Right lobe of liver (tissue), 6 donors: ENCODE data around the gene HSPBP1. TPM values are rescaled to one million over a fixed set of nuclear protein-coding genes. Genes with fewer than 3 reads are reported as not detected.

Experiments
- ATAC-seq, 4 donors: fragments of 200-7000 bp; cut with Tn5 transposase; one replicate each; pipeline ENCODE4 v1.9.1; 2020; ENCODE audit warnings: mild to moderate bottlenecking in 4 of 4, moderate library complexity in 4 of 4
- DNase-seq, 3 donors: peaks; one replicate each; pipeline ENCODE4 v3.0.0-alpha.2; 2020
- H3K27ac ChIP-seq, 3 donors: fragments of 200-600 bp; one replicate each; pipeline ENCODE4 v1.8.0; 2022
- H3K27me3 ChIP-seq, 2 donors: fragments of 200-600 bp; one replicate each; pipeline ENCODE4 v1.8.0; 2022
- H3K36me3 ChIP-seq, 4 donors: fragments of 200-600 bp; sonication (generic) in 1 of 4; one replicate each; pipeline versions ENCODE4 v1.5.1 to v1.8.0; 2017 to 2022; ENCODE audit warnings: control low read depth in 1 of 4
- H3K4me1 ChIP-seq, 4 donors: fragments of 200-600 bp; sonication (generic) in 1 of 4; one replicate each; pipeline versions ENCODE4 v1.5.1 to v1.8.0; 2017 to 2022; ENCODE audit warnings: control low read depth in 1 of 4
- H3K4me3 ChIP-seq, 3 donors: fragments of 200-600 bp; one replicate each; pipeline ENCODE4 v1.8.0; 2022
- H3K9me3 ChIP-seq, 4 donors: fragments of 200-600 bp; sonication (generic) in 1 of 4; one replicate each; pipeline versions ENCODE4 v1.5.1 to v1.8.0; 2017 to 2022; ENCODE audit warnings: control low read depth in 1 of 4
- POLR2A ChIP-seq: fragments of 450-650 bp; IDR thresholded peaks from one replicate; pipeline ENCODE4 v1.6.1; 2017; ENCODE audit warnings: antibody characterized with exemption, mild to moderate bottlenecking
- WGBS: methylation state at CpG from one replicate; pipeline ENCODE4 v1.1.6; 2018; ENCODE audit warnings: low coverage, low lambda C conversion rate; ENCODE audit not compliant: insufficient coverage; ENCODE audit errors: missing lambda C conversion rate; 5-methylcytosine and 5-hydroxymethylcytosine counted together
- intact Hi-C, 2 donors: fragments of 100-400 bp; cut with DNase I; formaldehyde crosslinking; loops; one replicate each; pipeline versions ENCODE4 v1.11.2 to v1.14.1; 2022
- total RNA-seq, 6 experiments: library from RNA; depleted of rRNA in 2 of 6; stranded (reverse); fragments of >200 nt in 2 of 6; fragmentation: NEBNext Ultra II Directional in 3 of 6; extraction: Animal tissue kit (Norgen Biotek cat#: 25700) in 3 of 6; gene quantifications; one replicate each; pipeline versions ENCODE4 v1.1.0 to v1.2.4, GENCODE V29; 2016 to 2023
- TF ChIP-seq, protein P1 (sequence below), 4 donors: fragments of 200-600 bp in 3 of 4; fragments of 450-650 bp in 1 of 4; IDR thresholded peaks; one replicate each; pipeline versions ENCODE4 v1.5.1 to v1.8.0; 2016 to 2022; ENCODE audit warnings: antibody characterized with exemption in 4 of 4, mild to moderate bottlenecking in 2 of 4
- donor health status: DM: no; HTN: yes; CAD: no.
- donor health status: DM: no; HTN: no; CAD: no.
- donor health status: DM: no; HTN: no; CAD: no.
- donor health status: DM: no; HTN: yes; CAD: no.
- donor health status: DM: no; HTN: yes; CAD: no.

The HSPBP1 gene
- total RNA-seq, 6 experiments from 2014 or later, result 11.3 to 28.3 (median 15.6) TPM

DNA sequence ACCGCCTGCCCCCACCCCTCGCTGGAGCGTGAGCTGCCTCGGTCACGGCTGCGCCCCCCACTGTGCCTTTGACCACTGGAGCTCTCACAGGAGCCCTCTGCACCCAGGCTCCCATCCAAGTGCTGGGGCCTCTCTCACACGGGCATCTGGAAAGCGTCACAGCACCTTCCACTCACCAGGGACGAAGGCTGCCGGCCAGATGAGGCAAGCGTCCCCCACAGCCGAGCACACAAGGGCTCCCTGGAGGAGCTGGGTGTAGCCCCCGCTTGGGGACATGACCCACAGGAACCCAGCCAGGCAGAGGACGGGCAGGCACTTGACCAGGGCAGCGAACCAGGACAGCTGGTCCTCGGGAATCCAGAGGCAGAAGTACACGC is 51.9 kb downstream of the HSPBP1 start:
- DNase-seq, result peak in 2 of 3 donors; percentile 63 to 66
- 35% methylated on average over 10 of the region's 17 CpGs for WGBS
- Histone ChIP-seq H3K4me3 (peak overlapping the region; percentile 16 to 48 (median 43)), H3K36me3 (peaks cover 0 to 28% (median 9%) of the 10 kb centered on the region in 4 donors), H3K4me1 (peaks cover 0 to 13% (median 5%) of the 10 kb centered on the region in 4 donors), H3K27me3 (no peaks in the 10 kb centered on the region), H3K27ac (peak overlapping the region in 2 of 3 donors; percentile 74 to 78), H3K9me3 (no peaks in the 10 kb centered on the region)
- peak; percentile 5 to 43 (median 20) for ATAC-seq
- TF ChIP-seq, protein P1, sequence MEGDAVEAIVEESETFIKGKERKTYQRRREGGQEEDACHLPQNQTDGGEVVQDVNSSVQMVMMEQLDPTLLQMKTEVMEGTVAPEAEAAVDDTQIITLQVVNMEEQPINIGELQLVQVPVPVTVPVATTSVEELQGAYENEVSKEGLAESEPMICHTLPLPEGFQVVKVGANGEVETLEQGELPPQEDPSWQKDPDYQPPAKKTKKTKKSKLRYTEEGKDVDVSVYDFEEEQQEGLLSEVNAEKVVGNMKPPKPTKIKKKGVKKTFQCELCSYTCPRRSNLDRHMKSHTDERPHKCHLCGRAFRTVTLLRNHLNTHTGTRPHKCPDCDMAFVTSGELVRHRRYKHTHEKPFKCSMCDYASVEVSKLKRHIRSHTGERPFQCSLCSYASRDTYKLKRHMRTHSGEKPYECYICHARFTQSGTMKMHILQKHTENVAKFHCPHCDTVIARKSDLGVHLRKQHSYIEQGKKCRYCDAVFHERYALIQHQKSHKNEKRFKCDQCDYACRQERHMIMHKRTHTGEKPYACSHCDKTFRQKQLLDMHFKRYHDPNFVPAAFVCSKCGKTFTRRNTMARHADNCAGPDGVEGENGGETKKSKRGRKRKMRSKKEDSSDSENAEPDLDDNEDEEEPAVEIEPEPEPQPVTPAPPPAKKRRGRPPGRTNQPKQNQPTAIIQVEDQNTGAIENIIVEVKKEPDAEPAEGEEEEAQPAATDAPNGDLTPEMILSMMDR (IDR thresholded peaks at IDR 0.05), result no peak
- no peak for TF ChIP-seq POLR2A
- intact Hi-C loops, result no loop called here

DNA sequence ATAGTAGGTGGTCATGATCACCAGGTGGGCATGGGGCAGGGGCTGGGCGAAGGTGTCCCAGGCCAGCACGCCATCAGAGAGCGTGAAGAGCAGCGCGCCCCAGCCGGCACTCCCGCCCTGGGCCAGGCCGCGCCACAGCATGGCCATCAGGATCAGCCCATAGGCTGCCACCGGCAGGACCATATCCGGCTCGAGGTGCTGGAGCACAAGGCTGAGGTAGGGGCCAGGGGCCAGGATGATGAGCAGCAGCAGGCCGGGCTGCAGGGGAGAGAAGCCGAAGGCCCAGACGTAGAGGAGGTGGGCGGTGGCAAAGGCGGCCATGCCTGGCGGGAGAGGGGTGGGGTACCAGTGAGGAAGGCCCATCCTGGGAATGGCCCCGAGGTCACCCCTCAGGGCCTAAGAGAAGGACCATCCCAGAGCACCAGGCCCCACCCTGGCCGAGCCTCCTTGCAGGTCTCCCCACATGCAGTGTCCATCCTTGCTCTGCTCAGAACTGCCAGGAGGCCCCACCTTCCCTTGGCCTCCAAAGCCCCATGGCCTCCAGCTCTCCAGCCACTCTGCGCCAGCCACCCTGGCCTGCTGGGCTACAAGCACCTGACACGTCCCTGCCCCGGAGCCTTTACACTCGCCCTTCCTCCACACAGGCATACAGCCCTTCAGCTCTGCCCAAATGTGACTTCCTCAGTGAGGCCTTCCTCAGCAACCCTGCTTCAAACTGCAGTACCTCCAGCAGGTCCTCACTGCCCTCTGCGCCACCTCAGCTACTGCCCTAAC is 52.5 kb downstream of the HSPBP1 start:
- peaks cover 0 to 25% (median 6%) of the 10 kb centered on the region in 4 donors for H3K36me3 ChIP-seq
- no peaks in the 10 kb centered on the region for H3K9me3 ChIP-seq
- intact Hi-C loops, result no loop called here
- TF ChIP-seq, protein P1 (IDR thresholded peaks at IDR 0.05), result no peak
- no peak for TF ChIP-seq POLR2A
- H3K4me3 ChIP-seq, result peak overlapping the region in 2 of 3 donors; percentile 16 to 48
- no peak for ATAC-seq
- H3K4me1 ChIP-seq, result peaks cover 0 to 13% (median 5%) of the 10 kb centered on the region in 4 donors
- 68% methylated on average over 9 of the region's 25 CpGs for WGBS
- H3K27ac ChIP-seq, result peak overlapping the region in 2 of 3 donors; percentile 74 to 78
- H3K27me3 ChIP-seq, result no peaks in the 10 kb centered on the region
- DNase-seq, result peak in 2 of 3 donors; percentile 52 to 57

DNA sequence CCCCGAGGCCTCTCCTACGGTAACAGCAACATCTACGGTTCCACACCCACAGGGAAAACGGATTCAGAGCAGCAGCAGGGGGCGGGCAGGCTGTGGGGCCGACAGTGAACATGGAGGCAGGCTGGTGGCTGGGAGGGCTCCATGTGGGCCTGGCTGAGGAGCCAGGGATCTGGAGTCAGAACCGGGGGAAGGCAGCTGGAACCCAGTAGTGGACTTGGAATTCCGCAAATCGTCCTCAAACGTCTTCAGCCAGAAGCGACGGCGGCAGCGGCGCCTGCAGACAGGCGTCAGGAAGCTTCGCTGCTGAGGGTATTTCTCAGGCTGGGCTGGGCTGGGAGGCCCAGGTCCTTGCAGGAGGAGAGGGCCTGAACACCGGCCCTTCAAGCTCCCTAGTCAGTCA is 53.1 kb downstream of the HSPBP1 start:
- TF ChIP-seq POLR2A, result no peak
- TF ChIP-seq, protein P1 (IDR thresholded peaks at IDR 0.05), result no peak
- no peak overlapping the region for H3K27ac ChIP-seq
- H3K27me3 ChIP-seq, result no peaks in the 10 kb centered on the region
- DNase-seq (no peak), ATAC-seq (no peak)
- WGBS, result 86% methylated on average over 7 of the region's 18 CpGs
- H3K4me3 ChIP-seq, result no peak overlapping the region
- H3K9me3 ChIP-seq, result no peaks in the 10 kb centered on the region
- H3K4me1 ChIP-seq, result peaks cover 0 to 13% (median 5%) of the 10 kb centered on the region in 4 donors
- peaks cover 0 to 25% (median 6%) of the 10 kb centered on the region in 4 donors for H3K36me3 ChIP-seq
- intact Hi-C loops, result no loop called here

DNA sequence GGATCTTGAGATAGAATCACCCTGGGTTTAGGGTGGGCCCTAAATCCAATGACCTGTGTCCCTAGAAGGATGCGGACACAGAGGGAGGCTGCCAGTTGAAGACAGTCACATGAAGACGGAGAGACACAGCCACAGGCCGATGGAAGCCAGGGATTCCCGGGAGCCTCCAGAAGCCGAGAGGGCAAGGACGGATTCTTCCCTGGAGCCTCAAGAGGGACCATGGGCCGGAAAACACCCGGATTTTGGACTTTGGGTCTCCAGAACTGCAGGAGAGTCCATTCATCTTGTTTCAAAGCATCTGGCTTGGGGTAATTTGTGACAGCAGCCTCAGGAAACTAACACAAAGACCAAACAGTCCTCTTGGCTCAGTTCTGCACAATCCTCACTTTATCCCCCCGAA is 53.6 kb downstream of the HSPBP1 start:
- TF ChIP-seq POLR2A, result no peak
- TF ChIP-seq, protein P1 (IDR thresholded peaks at IDR 0.05), result no peak
- intact Hi-C loops, result no loop called here
- Histone ChIP-seq H3K27ac (no peak overlapping the region), H3K4me3 (no peak overlapping the region), H3K27me3 (no peaks in the 10 kb centered on the region), H3K9me3 (no peaks in the 10 kb centered on the region), H3K4me1 (peaks cover 0 to 13% (median 5%) of the 10 kb centered on the region in 4 donors), H3K36me3 (peaks cover 0 to 21% (median 4%) of the 10 kb centered on the region in 4 donors)
- WGBS, result 87% methylated on average over 3 of the region's 9 CpGs
- ATAC-seq (no peak), DNase-seq (no peak)
